ENCODE measurements around the gene HAPLN3.

GRCh38 chr15:88873786-88874185 is 21.6 kb downstream of the HAPLN3 start:
- TF ChIP-seq, protein P1, sequence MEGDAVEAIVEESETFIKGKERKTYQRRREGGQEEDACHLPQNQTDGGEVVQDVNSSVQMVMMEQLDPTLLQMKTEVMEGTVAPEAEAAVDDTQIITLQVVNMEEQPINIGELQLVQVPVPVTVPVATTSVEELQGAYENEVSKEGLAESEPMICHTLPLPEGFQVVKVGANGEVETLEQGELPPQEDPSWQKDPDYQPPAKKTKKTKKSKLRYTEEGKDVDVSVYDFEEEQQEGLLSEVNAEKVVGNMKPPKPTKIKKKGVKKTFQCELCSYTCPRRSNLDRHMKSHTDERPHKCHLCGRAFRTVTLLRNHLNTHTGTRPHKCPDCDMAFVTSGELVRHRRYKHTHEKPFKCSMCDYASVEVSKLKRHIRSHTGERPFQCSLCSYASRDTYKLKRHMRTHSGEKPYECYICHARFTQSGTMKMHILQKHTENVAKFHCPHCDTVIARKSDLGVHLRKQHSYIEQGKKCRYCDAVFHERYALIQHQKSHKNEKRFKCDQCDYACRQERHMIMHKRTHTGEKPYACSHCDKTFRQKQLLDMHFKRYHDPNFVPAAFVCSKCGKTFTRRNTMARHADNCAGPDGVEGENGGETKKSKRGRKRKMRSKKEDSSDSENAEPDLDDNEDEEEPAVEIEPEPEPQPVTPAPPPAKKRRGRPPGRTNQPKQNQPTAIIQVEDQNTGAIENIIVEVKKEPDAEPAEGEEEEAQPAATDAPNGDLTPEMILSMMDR (optimal IDR thresholded peaks at IDR 0.05 in 1 of 3, IDR thresholded peaks at IDR 0.05 in 1 of 3, conservative IDR thresholded peaks at IDR 0.05 in 1 of 3; ENCODE audit: extremely low read depth in 1 of 3, insufficient read depth in 2 of 3, low read length in 3 of 3) = no peak
- TF ChIP-seq EZH2 (IDR thresholded peaks at IDR 0.05; ENCODE audit: low read length) = no peak
